Measurements from ENCODE around the gene CCR7.

The CCR7 gene

DNA sequence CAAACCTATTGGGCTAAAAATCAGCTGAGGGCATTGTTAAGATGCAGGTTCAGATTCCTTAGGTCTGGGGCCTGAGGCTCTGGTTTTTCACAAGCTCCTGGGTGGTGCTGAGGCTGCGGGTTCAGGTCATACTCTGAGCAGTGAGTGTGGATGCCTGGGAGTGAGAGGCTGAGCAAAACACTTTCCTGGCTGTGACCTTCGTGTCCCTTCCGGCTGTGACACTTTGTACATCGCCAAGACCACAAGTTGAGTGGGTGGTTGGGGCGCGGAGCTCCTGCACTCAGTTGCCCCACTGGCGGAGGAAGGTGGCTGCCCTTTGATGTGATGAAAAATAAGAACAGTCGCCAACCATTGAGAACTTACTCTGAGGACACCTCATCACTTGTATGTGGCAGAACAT lies 24.8 kb downstream of the CCR7 start (continued):
- no peak for TF ChIP-seq ZNF488 (tag by site-specific recombination; IDR thresholded peaks at IDR 0.05)
- TF ChIP-seq ZNF624 (tag by site-specific recombination; IDR thresholded peaks at IDR 0.05), result no peak
- no peak for TF ChIP-seq ZNF10 (tag by site-specific recombination; IDR thresholded peaks at IDR 0.05)
- no peak for TF ChIP-seq ZNF548 (tag by site-specific recombination; IDR thresholded peaks at IDR 0.05)
- TF ChIP-seq ZNF140 (tag by site-specific recombination; IDR thresholded peaks at IDR 0.05), result no peak
- TF ChIP-seq GLIS2 (tag by site-specific recombination; IDR thresholded peaks at IDR 0.05), result no peak
- no peak for TF ChIP-seq PRDM10 (tag by site-specific recombination; IDR thresholded peaks at IDR 0.05)
- no peak for TF ChIP-seq ZSCAN5A (tag by site-specific recombination; IDR thresholded peaks at IDR 0.05)
- no peak for TF ChIP-seq ZNF776 (tag by site-specific recombination; IDR thresholded peaks at IDR 0.05; ENCODE audit: borderline replicate concordance)

GRCh38 chr17:40539711-40540411 lies 25.4 kb downstream of the CCR7 start:
- H3K27ac ChIP-seq (ENCODE audit: extremely low read depth, low read depth, low read length), result no peak overlapping the region
- H3K36me3 ChIP-seq (ENCODE audit: control insufficient read depth in 2 of 2, insufficient read depth in 1 of 2, low read length in 2 of 2), result no peaks in the 10 kb centered on the region
- no peaks in the 10 kb centered on the region for H3K9me3 ChIP-seq (ENCODE audit: control insufficient read depth, insufficient read depth, low read depth, low read length)
- ChIA-PET CTCF (interaction anchor here (0.6 to 2.4 kb wide), 10 partner anchors 8 to 240 kb away, joined by 3 to 10 read pairs (median 4); no protein-coding TSS in a partner anchor), POLR2A (interaction anchor here (0.6 kb wide), 2 partner anchors 122 to 124 kb away, joined by 3 read pairs; partner anchors contain the start of gene TOP2A)
- no peaks in the 10 kb centered on the region for H3K4me1 ChIP-seq (ENCODE audit: control insufficient read depth, insufficient read depth, low read length)
- no peak overlapping the region for H3K4me3 ChIP-seq (ENCODE audit: low read depth, low read length)
- no peak for TF ChIP-seq SP7 (tag by site-specific recombination; IDR thresholded peaks at IDR 0.05)
- TF ChIP-seq ZNF266 (tag by site-specific recombination; IDR thresholded peaks at IDR 0.05; ENCODE audit: low read depth), result no peak
- TF ChIP-seq ZNF473 (tag by site-specific recombination; IDR thresholded peaks at IDR 0.05), result no peak
- TF ChIP-seq ZSCAN5A (tag by site-specific recombination; IDR thresholded peaks at IDR 0.05), result no peak
- no peak for TF ChIP-seq ZNF837 (tag by site-specific recombination; IDR thresholded peaks at IDR 0.05)
- no peak for TF ChIP-seq ZNF175 (tag by site-specific recombination; IDR thresholded peaks at IDR 0.05)
- no peak for TF ChIP-seq GLIS1 (tag by site-specific recombination; IDR thresholded peaks at IDR 0.05)
- no peak for TF ChIP-seq ZNF518A (tag by site-specific recombination; conservative IDR thresholded peaks at IDR 0.05; ENCODE audit: low read depth)
- TF ChIP-seq, protein P1, sequence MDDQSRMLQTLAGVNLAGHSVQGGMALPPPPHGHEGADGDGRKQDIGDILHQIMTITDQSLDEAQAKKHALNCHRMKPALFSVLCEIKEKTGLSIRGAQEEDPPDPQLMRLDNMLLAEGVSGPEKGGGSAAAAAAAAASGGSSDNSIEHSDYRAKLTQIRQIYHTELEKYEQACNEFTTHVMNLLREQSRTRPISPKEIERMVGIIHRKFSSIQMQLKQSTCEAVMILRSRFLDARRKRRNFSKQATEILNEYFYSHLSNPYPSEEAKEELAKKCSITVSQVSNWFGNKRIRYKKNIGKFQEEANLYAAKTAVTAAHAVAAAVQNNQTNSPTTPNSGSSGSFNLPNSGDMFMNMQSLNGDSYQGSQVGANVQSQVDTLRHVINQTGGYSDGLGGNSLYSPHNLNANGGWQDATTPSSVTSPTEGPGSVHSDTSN (CRISPR knock-in tag; IDR thresholded peaks at IDR 0.05), result no peak
- no peak for TF ChIP-seq ZBTB8A (tag by site-specific recombination; IDR thresholded peaks at IDR 0.05)
- TF ChIP-seq, protein P2, sequence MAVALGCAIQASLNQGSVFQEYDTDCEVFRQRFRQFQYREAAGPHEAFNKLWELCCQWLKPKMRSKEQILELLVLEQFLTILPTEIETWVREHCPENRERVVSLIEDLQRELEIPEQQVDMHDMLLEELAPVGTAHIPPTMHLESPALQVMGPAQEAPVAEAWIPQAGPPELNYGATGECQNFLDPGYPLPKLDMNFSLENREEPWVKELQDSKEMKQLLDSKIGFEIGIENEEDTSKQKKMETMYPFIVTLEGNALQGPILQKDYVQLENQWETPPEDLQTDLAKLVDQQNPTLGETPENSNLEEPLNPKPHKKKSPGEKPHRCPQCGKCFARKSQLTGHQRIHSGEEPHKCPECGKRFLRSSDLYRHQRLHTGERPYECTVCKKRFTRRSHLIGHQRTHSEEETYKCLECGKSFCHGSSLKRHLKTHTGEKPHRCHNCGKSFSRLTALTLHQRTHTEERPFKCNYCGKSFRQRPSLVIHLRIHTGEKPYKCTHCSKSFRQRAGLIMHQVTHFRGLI (tag by site-specific recombination; IDR thresholded peaks at IDR 0.05), result no peak
- no peak for TF ChIP-seq ZNF341 (tag by site-specific recombination; IDR thresholded peaks at IDR 0.05; ENCODE audit: low read depth)

Measured in HEK293 (cell line).